Body of pancreas (tissue), 4 donors: Measurements from ENCODE around the gene FOXO1. TPM values are rescaled to one million over a fixed set of nuclear protein-coding genes. Genes with fewer than 3 reads are reported as not detected.
A peak's percentile ranks its signal among the peaks of the same experiment; 100 is the strongest.

Source experiments
- ATAC-seq: fragments of 150-250 bp; one replicate; pipeline ENCODE4 v1.9.1; 2016
- DNase-seq, 4 donors: peaks; one replicate each; pipeline ENCODE4 v3.0.0-alpha.2; 2019
- H3K27ac ChIP-seq, 4 donors: fragments of 200-600 bp; sonication (generic); 1 replicate in 3 of 4; 2 replicates in 1 of 4; pipeline versions ENCODE4 v1.5.1 to v1.6.1; 2016 to 2019; ENCODE audit warnings: mild to moderate bottlenecking in 1 of 4, mixed read lengths in 1 of 4, moderate library complexity in 1 of 4
- H3K27me3 ChIP-seq, 2 donors: fragments of 200-600 bp; sonication (generic); one replicate each; pipeline ENCODE4 v1.6.0; 2016; ENCODE audit warnings: mild to moderate bottlenecking in 1 of 2
- H3K36me3 ChIP-seq, 2 donors: fragments of 200-600 bp; sonication (generic); replicated peaks in 1 of 2; 2 replicates each; pipeline ENCODE4 v1.5.1; 2016; ENCODE audit warnings: low read depth in 2 of 2; ENCODE audit not compliant: insufficient read depth in 1 of 2
- H3K4me1 ChIP-seq: fragments of 200-600 bp; sonication (generic); one replicate; pipeline ENCODE4 v1.6.0; 2016
- H3K4me3 ChIP-seq, 2 donors: fragments of 200-600 bp; sonication (generic); 1 replicate in 1 of 2; 2 replicates in 1 of 2; pipeline ENCODE4 v1.5.1; 2016 to 2019
- H3K9me3 ChIP-seq, 3 donors: fragments of 200-600 bp; sonication (generic); 1 replicate in 2 of 3; 2 replicates in 1 of 3; pipeline ENCODE4 v1.5.1; 2016
- POLR2A ChIP-seq, 3 donors: fragments of 450-650 bp; IDR thresholded peaks; one replicate each; pipeline ENCODE4 v1.6.1; 2016; ENCODE audit warnings: antibody characterized with exemption in 3 of 3, mild to moderate bottlenecking in 2 of 3
- WGBS, 2 donors: methylation state at CpG; one replicate each; pipeline ENCODE4 v1.1.5; 2017; 5-methylcytosine and 5-hydroxymethylcytosine counted together
- intact Hi-C: fragments of 100-400 bp; cut with DNase I; formaldehyde crosslinking; loops from one replicate; pipeline ENCODE4 v1.15.1; 2023
- total RNA-seq, 2 donors: library from RNA; depleted of rRNA; stranded (reverse); fragments of >200 nt; gene quantifications; one replicate each; pipeline ENCODE4 v1.1.0, GENCODE V29; 2016
- TF ChIP-seq, protein P1 (sequence below), 7 experiments: fragments of 450-650 bp in 4 of 7; fragments of 200-600 bp in 3 of 7; sonication (generic) in 3 of 7; IDR thresholded peaks; one replicate each; pipeline ENCODE4 v1.5.1; 2016 to 2019; ENCODE audit warnings: antibody characterized with exemption in 7 of 7

FOXO1 gene
- total RNA-seq, 2 donors from 2014 or later, result 24.1 to 51.1 TPM

DNA sequence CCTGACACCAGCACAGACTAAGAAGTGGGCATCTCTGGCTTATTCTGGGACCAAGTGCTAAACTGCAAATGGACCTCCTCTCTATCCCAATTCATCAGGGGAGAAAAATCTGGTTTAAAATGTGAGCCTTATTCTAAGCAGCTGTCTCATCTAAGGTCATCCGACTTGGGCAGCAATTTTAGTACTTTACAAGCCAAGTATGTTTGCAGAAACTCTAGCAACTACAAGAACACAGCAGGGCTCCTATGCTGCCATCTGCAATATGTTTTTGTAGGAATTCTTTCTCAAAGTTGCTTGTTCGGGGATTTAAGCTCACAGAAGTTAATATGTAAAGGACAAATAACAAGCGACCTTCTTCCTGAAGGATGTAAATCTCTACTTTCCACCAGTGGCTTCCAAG, 113.1 kb downstream of the FOXO1 start:
- Histone ChIP-seq H3K9me3 (no peaks in the 10 kb centered on the region), H3K27ac (peak overlapping the region in 1 of 4 donors; percentile 14), H3K4me1 (peaks cover 44% of the 10 kb centered on the region), H3K27me3 (no peaks in the 10 kb centered on the region), H3K4me3 (no peak overlapping the region), H3K36me3 (no peaks in the 10 kb centered on the region)
- intact Hi-C loops, result no loop called here
- TF ChIP-seq, protein P1, sequence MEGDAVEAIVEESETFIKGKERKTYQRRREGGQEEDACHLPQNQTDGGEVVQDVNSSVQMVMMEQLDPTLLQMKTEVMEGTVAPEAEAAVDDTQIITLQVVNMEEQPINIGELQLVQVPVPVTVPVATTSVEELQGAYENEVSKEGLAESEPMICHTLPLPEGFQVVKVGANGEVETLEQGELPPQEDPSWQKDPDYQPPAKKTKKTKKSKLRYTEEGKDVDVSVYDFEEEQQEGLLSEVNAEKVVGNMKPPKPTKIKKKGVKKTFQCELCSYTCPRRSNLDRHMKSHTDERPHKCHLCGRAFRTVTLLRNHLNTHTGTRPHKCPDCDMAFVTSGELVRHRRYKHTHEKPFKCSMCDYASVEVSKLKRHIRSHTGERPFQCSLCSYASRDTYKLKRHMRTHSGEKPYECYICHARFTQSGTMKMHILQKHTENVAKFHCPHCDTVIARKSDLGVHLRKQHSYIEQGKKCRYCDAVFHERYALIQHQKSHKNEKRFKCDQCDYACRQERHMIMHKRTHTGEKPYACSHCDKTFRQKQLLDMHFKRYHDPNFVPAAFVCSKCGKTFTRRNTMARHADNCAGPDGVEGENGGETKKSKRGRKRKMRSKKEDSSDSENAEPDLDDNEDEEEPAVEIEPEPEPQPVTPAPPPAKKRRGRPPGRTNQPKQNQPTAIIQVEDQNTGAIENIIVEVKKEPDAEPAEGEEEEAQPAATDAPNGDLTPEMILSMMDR (IDR thresholded peaks at IDR 0.05), result no peak
- WGBS, 2 donors, result 49 to 55% methylated on average over 3 of the region's 3 CpGs
- no peak for DNase-seq
- peak; percentile 25 for ATAC-seq

DNA sequence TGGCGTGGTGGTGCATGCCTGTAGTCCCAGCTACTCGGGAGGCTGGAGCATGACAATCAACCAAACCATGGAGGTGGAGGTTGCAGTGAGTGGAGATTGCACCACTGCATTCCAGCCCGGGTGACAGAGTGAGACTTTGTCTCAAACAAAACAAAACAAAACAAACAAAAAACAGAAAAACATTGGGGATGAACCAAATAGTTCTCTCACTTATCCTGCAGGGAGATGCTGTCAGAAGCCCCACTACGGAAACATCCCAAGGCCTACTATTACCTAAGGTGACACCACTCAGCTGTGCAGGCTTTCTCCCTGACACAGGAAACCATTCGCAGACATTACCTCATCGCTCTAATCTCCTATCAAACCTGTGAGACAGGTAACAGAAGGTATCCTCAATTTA, 113.5 kb downstream of the FOXO1 start:
- ATAC-seq (peak; percentile 87), DNase-seq (peak in 3 of 4 donors; percentile 33 to 50 (median 44))
- Histone ChIP-seq H3K27me3 (no peaks in the 10 kb centered on the region), H3K4me3 (no peak overlapping the region), H3K9me3 (no peaks in the 10 kb centered on the region), H3K36me3 (no peaks in the 10 kb centered on the region), H3K4me1 (peaks cover 40% of the 10 kb centered on the region), H3K27ac (no peak overlapping the region)
- TF ChIP-seq POLR2A (IDR thresholded peaks at IDR 0.05), result no peak
- TF ChIP-seq, protein P1 (IDR thresholded peaks at IDR 0.05), result no peak
- 75 to 76% methylated on average over 6 of the region's 6 CpGs for WGBS, 2 donors
- intact Hi-C loops, result no loop called here

DNA sequence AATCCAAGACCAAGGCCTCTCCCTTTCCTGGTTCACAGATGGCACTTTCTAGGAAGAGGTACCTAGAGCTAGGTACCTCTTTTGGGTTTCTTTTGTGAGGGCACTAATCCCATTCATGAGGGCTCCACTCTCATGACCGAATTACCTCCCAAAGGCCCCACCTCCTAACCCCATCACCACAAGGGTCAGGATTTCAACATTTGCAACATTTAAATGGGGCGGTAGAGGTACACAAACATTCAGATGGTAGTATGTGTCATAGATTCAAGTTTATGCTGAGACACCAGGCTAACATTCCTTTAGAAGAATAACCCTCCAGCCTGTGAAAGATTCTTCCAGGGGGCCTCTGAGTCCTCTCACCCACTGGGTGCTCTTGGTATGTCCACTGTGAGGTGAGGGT, 116.3 kb downstream of the FOXO1 start:
- no peak for ATAC-seq
- H3K4me3 ChIP-seq, result no peak overlapping the region

GRCh38 chr13:40549500-40550094, 116.8 kb downstream of the FOXO1 start:
- no peaks in the 10 kb centered on the region for H3K9me3 ChIP-seq
- DNase-seq (no peak), ATAC-seq (no peak)
- H3K4me1 ChIP-seq, result peaks cover 26% of the 10 kb centered on the region
- intact Hi-C loops, result no loop called here
- H3K36me3 ChIP-seq, result no peaks in the 10 kb centered on the region
- no peak overlapping the region for H3K4me3 ChIP-seq
- TF ChIP-seq POLR2A (IDR thresholded peaks at IDR 0.05), result no peak
- TF ChIP-seq, protein P1 (IDR thresholded peaks at IDR 0.05), result no peak
- H3K27me3 ChIP-seq, result no peaks in the 10 kb centered on the region
- H3K27ac ChIP-seq, result no peak overlapping the region

More for the DNA sequence above, 116.3 kb downstream of the FOXO1 start:
- TF ChIP-seq, protein P1 (IDR thresholded peaks at IDR 0.05), result no peak
- no peak for TF ChIP-seq POLR2A (IDR thresholded peaks at IDR 0.05)
- Histone ChIP-seq H3K9me3 (no peaks in the 10 kb centered on the region), H3K27me3 (no peaks in the 10 kb centered on the region), H3K27ac (no peak overlapping the region), H3K4me1 (peaks cover 26% of the 10 kb centered on the region), H3K36me3 (no peaks in the 10 kb centered on the region)
- no peak for DNase-seq
- intact Hi-C loops, result no loop called here
- WGBS, 2 donors, result 86 to 90% methylated on average over 2 of the region's 2 CpGs
